HepG2 (cell line): Measurements from ENCODE around the gene SNF8. TPM values are rescaled to one million over a fixed set of nuclear protein-coding genes. Genes with fewer than 3 reads are reported as not detected.

ENCODE experiments used
- CBFB ChIP-seq: sonication (generic); formaldehyde crosslinking; IDR thresholded peaks from 2 replicates; pipeline ENCODE4 v1.4.0; 2020; ENCODE audit warnings: missing genetic modification reagents
- HNRNPLL ChIP-seq: fragments of 200-400 bp; formaldehyde crosslinking; IDR thresholded peaks from 2 replicates; pipeline ENCODE4 v1.6.1; 2017; ENCODE audit warnings: mild to moderate bottlenecking, low read depth, low read length; ENCODE audit not compliant: poor library complexity, severe bottlenecking
- ONECUT2 ChIP-seq: sonication (generic); formaldehyde crosslinking; IDR thresholded peaks from 2 replicates; pipeline ENCODE4 v1.4.0; 2020; ENCODE audit warnings: missing genetic modification reagents
- PHF21A ChIP-seq: sonication (generic); formaldehyde crosslinking; IDR thresholded peaks from 2 replicates; pipeline ENCODE4 v1.5.0; 2020; ENCODE audit warnings: mild to moderate bottlenecking, missing genetic modification reagents
- POLR2AphosphoS2 ChIP-seq: IDR thresholded peaks from 2 replicates; pipeline ENCODE4 v1.6.1; 2011; ENCODE audit warnings: low read depth, low read length, improper control_type of control experiment
- PRMT3 ChIP-seq: sonication (generic); formaldehyde crosslinking; IDR thresholded peaks from 2 replicates; pipeline ENCODE4 v1.8.1; 2022; ENCODE audit warnings: low read depth, mild to moderate bottlenecking, moderate library complexity, missing genetic modification reagents, borderline replicate concordance
- PTBP1 ChIP-seq: fragments of 200-400 bp; formaldehyde crosslinking; IDR thresholded peaks from 2 replicates; pipeline ENCODE4 v1.6.1; 2018; ENCODE audit warnings: low read length, low read depth; ENCODE audit not compliant: poor library complexity, severe bottlenecking
- RARG ChIP-seq: sonication (generic); formaldehyde crosslinking; IDR thresholded peaks from 2 replicates; pipeline ENCODE4 v1.4.0; 2020; ENCODE audit warnings: low read depth, mild to moderate bottlenecking, missing genetic modification reagents
- SYNCRIP ChIP-seq: fragments of 200-400 bp; formaldehyde crosslinking; IDR thresholded peaks from 2 replicates; pipeline ENCODE4 v1.6.1; 2018; ENCODE audit warnings: mild to moderate bottlenecking, low read depth, low read length; ENCODE audit not compliant: insufficient read depth
- ZFP1 ChIP-seq: IDR thresholded peaks from 2 replicates; pipeline ENCODE4 v1.6.1; 2016
- ZFP36 ChIP-seq: fragments of 150-350 bp; IDR thresholded peaks from 2 replicates; pipeline ENCODE4 v1.6.1; 2018; ENCODE audit warnings: borderline replicate concordance, low read length, low read depth; ENCODE audit not compliant: partially characterized antibody
- ZNF207 ChIP-seq: fragments of 450-650 bp; IDR thresholded peaks from 2 replicates; pipeline ENCODE4 v1.6.1; 2016; ENCODE audit warnings: antibody characterized with exemption, borderline replicate concordance
- ZNF235 ChIP-seq: sonication (generic); formaldehyde crosslinking; IDR thresholded peaks from 2 replicates; pipeline ENCODE4 v1.8.1; 2023; ENCODE audit warnings: mild to moderate bottlenecking, missing genetic modification reagents, borderline replicate concordance
- ZNF256 ChIP-seq: sonication (generic); formaldehyde crosslinking; conservative IDR thresholded peaks from 2 replicates; pipeline ENCODE4 v1.4.0; 2020; ENCODE audit warnings: missing genetic modification reagents
- ZNF33B ChIP-seq: sonication (generic); formaldehyde crosslinking; IDR thresholded peaks from 2 replicates; pipeline ENCODE4 v1.5.1; 2020; ENCODE audit warnings: mild to moderate bottlenecking, missing genetic modification reagents
- ZNF44 ChIP-seq: sonication (generic); formaldehyde crosslinking; IDR thresholded peaks from 2 replicates; pipeline ENCODE4 v1.5.1; 2020; ENCODE audit warnings: mild to moderate bottlenecking, missing genetic modification reagents
- ZNF567 ChIP-seq: sonication (generic); formaldehyde crosslinking; IDR thresholded peaks from 2 replicates; pipeline ENCODE4 v1.8.1; 2023; ENCODE audit warnings: mild to moderate bottlenecking, missing genetic modification reagents, borderline replicate concordance
- ZNF572 ChIP-seq: sonication (generic); formaldehyde crosslinking; IDR thresholded peaks from 2 replicates; pipeline ENCODE4 v1.5.1; 2020; ENCODE audit warnings: mild to moderate bottlenecking, missing genetic modification reagents
- polyA plus RNA-seq, 8 experiments: library from polyadenylated mRNA; depleted of rRNA in 3 of 8; stranded (reverse) in 7 of 8; unstranded in 1 of 8; fragments of >200 nt; fragmentation: Illumina TruSeq in 4 of 8; extraction: Trizol in 4 of 8; gene quantifications; 2 replicates each; pipeline versions ENCODE4 v1.2.1 to v1.2.3, GENCODE V29; 2011 to 2016; ENCODE audit warnings: low read depth in 4 of 8, missing spikeins in 1 of 8, mixed read lengths in 1 of 8; ENCODE audit not compliant: insufficient read depth in 1 of 8
- total RNA-seq, 5 experiments: library from RNA; depleted of rRNA; stranded (reverse); fragments of >200 nt; fragmentation: Illumina TruSeq; extraction: Trizol; gene quantifications; 2 replicates each; pipeline ENCODE4 v1.2.3, GENCODE V29; 2016; ENCODE audit warnings: low read depth in 1 of 5
- TF ChIP-seq, protein P1 (sequence below): IDR thresholded peaks from 2 replicates; pipeline ENCODE4 v1.6.1; 2016; ENCODE audit warnings: low read depth
- TF ChIP-seq, protein P2 (sequence below): sonication (generic); formaldehyde crosslinking; IDR thresholded peaks from 2 replicates; pipeline ENCODE4 v1.8.0; 2022; ENCODE audit warnings: mild to moderate bottlenecking, missing genetic modification reagents, moderate library complexity
- TF ChIP-seq, protein P3 (sequence below): sonication (generic); formaldehyde crosslinking; IDR thresholded peaks from 2 replicates; pipeline ENCODE4 v1.4.0; 2020; ENCODE audit warnings: missing genetic modification reagents
- TF ChIP-seq, protein P4 (sequence below): sonication (generic); formaldehyde crosslinking; IDR thresholded peaks from 2 replicates; pipeline ENCODE4 v1.8.0; 2022; ENCODE audit warnings: mild to moderate bottlenecking, missing genetic modification reagents; ENCODE audit not compliant: insufficient replicate concordance
- TF ChIP-seq, protein P5 (sequence below): sonication (generic); formaldehyde crosslinking; IDR thresholded peaks from 2 replicates; pipeline ENCODE4 v1.4.0; 2020; ENCODE audit warnings: missing genetic modification reagents

The SNF8 gene
- total and polyA plus RNA-seq, 2 of the 13 experiments (the other 11 are each of a cell fraction or from before 2014, with no cell fraction given): 114 to 153 TPM

DNA sequence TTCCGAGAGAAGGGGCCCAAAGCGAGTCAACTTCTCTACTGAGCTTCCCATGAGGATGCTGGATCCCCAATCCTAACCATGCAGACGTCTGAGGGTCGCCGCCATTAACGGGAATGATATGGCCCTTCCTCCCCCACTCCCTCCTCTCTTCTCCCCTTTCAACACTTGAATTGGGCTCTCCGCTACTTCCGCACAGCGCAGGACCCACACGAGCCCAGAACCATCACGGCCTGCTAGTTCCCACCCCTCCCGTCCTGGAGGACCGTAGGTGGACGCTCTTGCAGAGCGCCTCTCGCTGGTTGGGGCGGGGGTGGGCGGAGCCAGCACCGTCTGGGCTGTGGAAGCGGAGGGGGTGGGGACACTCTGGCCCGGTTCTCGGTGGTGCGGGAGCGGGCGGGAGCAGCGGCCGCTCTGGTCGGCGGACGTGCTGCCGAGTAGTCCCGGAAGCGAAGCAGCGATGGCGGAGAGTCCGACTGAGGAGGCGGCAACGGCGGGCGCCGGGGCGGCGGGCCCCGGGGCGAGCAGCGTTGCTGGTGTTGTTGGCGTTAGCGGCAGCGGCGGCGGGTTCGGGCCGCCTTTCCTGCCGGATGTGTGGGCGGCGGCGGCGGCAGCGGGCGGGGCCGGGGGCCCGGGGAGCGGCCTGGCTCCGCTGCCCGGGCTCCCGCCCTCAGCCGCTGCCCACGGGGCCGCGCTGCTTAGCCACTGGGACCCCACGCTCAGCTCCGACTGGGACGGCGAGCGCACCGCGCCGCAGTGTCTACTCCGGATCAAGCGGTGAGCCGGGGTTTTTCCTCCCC lies 36.4 kb downstream of the SNF8 start, which contains the start of gene UBE2Z (continued):
- TF ChIP-seq, protein P1, sequence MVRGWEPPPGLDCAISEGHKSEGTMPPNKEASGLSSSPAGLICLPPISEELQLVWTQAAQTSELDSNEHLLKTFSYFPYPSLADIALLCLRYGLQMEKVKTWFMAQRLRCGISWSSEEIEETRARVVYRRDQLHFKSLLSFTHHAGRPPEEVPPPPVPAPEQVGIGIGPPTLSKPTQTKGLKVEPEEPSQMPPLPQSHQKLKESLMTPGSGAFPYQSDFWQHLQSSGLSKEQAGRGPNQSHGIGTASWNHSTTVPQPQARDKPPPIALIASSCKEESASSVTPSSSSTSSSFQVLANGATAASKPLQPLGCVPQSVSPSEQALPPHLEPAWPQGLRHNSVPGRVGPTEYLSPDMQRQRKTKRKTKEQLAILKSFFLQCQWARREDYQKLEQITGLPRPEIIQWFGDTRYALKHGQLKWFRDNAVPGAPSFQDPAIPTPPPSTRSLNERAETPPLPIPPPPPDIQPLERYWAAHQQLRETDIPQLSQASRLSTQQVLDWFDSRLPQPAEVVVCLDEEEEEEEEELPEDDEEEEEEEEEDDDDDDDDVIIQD (CRISPR knock-in tag): peak; percentile 95
- TF ChIP-seq, protein P2, sequence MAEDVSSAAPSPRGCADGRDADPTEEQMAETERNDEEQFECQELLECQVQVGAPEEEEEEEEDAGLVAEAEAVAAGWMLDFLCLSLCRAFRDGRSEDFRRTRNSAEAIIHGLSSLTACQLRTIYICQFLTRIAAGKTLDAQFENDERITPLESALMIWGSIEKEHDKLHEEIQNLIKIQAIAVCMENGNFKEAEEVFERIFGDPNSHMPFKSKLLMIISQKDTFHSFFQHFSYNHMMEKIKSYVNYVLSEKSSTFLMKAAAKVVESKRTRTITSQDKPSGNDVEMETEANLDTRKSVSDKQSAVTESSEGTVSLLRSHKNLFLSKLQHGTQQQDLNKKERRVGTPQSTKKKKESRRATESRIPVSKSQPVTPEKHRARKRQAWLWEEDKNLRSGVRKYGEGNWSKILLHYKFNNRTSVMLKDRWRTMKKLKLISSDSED (CRISPR knock-in tag): no peak
- TF ChIP-seq POLR2AphosphoS2: peak; percentile 60; the same call in 1 of the 2 replicates
- TF ChIP-seq, protein P3, sequence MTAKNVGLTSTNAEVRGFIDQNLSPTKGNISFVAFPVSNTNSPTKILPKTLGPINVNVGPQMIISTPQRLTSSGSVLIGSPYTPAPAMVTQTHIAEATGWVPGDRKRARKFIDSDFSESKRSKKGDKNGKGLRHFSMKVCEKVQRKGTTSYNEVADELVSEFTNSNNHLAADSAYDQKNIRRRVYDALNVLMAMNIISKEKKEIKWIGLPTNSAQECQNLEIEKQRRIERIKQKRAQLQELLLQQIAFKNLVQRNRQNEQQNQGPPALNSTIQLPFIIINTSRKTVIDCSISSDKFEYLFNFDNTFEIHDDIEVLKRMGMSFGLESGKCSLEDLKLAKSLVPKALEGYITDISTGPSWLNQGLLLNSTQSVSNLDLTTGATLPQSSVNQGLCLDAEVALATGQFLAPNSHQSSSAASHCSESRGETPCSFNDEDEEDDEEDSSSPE (CRISPR knock-in tag): peak; percentile 65
- peak; percentile 81; the same call in 1 of the 2 replicates for TF ChIP-seq ZNF572 (CRISPR knock-in tag)
- peak; percentile 97; the same call in 1 of the 2 replicates for TF ChIP-seq ZNF567 (CRISPR knock-in tag)
- TF ChIP-seq ZNF235: peak; percentile 26
- TF ChIP-seq ONECUT2 (CRISPR knock-in tag): no peak
- TF ChIP-seq ZNF33B (CRISPR knock-in tag): peak; percentile 81; the same call in 1 of the 2 replicates
- TF ChIP-seq CBFB (CRISPR knock-in tag): peak; percentile 94
- TF ChIP-seq ZFP36: no peak
- TF ChIP-seq ZNF44 (CRISPR knock-in tag): 0 out of 2 replicates have a peak, but pooled peaks have one; percentile 46
- 0 out of 2 replicates have a peak, but pooled peaks have one; percentile 38 for TF ChIP-seq ZNF256 (CRISPR knock-in tag)
- no peak for TF ChIP-seq SYNCRIP
- no peak; the same call in none of the 2 replicates for TF ChIP-seq ZFP1 (CRISPR knock-in tag)
- TF ChIP-seq, protein P4, sequence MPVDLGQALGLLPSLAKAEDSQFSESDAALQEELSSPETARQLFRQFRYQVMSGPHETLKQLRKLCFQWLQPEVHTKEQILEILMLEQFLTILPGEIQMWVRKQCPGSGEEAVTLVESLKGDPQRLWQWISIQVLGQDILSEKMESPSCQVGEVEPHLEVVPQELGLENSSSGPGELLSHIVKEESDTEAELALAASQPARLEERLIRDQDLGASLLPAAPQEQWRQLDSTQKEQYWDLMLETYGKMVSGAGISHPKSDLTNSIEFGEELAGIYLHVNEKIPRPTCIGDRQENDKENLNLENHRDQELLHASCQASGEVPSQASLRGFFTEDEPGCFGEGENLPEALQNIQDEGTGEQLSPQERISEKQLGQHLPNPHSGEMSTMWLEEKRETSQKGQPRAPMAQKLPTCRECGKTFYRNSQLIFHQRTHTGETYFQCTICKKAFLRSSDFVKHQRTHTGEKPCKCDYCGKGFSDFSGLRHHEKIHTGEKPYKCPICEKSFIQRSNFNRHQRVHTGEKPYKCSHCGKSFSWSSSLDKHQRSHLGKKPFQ (CRISPR knock-in tag): peak; percentile 66
- TF ChIP-seq RARG (CRISPR knock-in tag): no peak
- TF ChIP-seq PTBP1: peak; percentile 63
- TF ChIP-seq ZNF207: no peak
- TF ChIP-seq PRMT3 (CRISPR knock-in tag): no peak
- peak; percentile 90 for TF ChIP-seq HNRNPLL
- TF ChIP-seq, protein P5, sequence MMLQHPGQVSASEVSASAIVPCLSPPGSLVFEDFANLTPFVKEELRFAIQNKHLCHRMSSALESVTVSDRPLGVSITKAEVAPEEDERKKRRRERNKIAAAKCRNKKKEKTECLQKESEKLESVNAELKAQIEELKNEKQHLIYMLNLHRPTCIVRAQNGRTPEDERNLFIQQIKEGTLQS: peak; percentile 68; the same call in 1 of the 2 replicates
- TF ChIP-seq PHF21A (CRISPR knock-in tag): peak; percentile 82
